Hepatocyte (in vitro differentiated cells): ENCODE data around the gene ADAMTS4.

Experiments used
- CTCF ChIP-seq: fragments of 200-600 bp; sonication (generic); IDR thresholded peaks from 2 replicates; pipeline ENCODE4 v1.5.1; 2016; ENCODE audit warnings: antibody characterized with exemption, mild to moderate bottlenecking; ENCODE audit not compliant: poor library complexity
- EZH2 ChIP-seq: fragments of 200-600 bp; sonication (generic); IDR thresholded peaks from 2 replicates; pipeline ENCODE4 v1.6.1; 2016; ENCODE audit warnings: antibody characterized with exemption, mild to moderate bottlenecking, borderline replicate concordance
- EZH2phosphoT487 ChIP-seq: fragments of 200-600 bp; sonication (generic); IDR thresholded peaks from one replicate; pipeline ENCODE4 v1.6.1; 2018; ENCODE audit warnings: antibody characterized with exemption, mild to moderate bottlenecking, low read depth, moderate library complexity; ENCODE audit not compliant: unreplicated experiment, severe bottlenecking

- TF ChIP-seq CTCF (no peak), EZH2phosphoT487 (no peak), EZH2 (no peak)
Measured at GRCh38 chr1:161189036-161189435, 9.8 kb downstream of the ADAMTS4 start.
